Measurements from ENCODE around the gene LMO1. TPM values are rescaled to one million over a fixed set of nuclear protein-coding genes. Genes with fewer than 3 reads are reported as not detected.

The LMO1 gene
- total RNA-seq, 2 donors from 2014 or later = not detected

GRCh38 chr11:8183111-8183510, 80.6 kb downstream of the LMO1 start:
- no peak for ATAC-seq (replicated peaks)
- Mint-ChIP-seq H3K4me3 (no peak overlapping the region), H3K9me3 (no peaks in the 10 kb centered on the region), H3K36me3 (ENCODE audit: low read depth) (no peaks in the 10 kb centered on the region), H3K4me1 (no peaks in the 10 kb centered on the region), H3K27me3 (peaks cover 17% of the 10 kb centered on the region), H3K27ac (no peak overlapping the region)

GRCh38 chr11:8180469-8180868, 83.2 kb downstream of the LMO1 start:
- no peaks in the 10 kb centered on the region for H3K9me3 Mint-ChIP-seq
- ATAC-seq (replicated peaks) = no peak
- H3K27ac Mint-ChIP-seq = no peak overlapping the region
- H3K36me3 Mint-ChIP-seq (ENCODE audit: low read depth) = no peaks in the 10 kb centered on the region
- H3K4me3 Mint-ChIP-seq = no peak overlapping the region
- H3K4me1 Mint-ChIP-seq = no peaks in the 10 kb centered on the region
- peaks cover 5% of the 10 kb centered on the region for H3K27me3 Mint-ChIP-seq

GRCh38 chr11:8178297-8178696, 85.4 kb downstream of the LMO1 start:
- ATAC-seq (replicated peaks) = no peak
- H3K27me3 Mint-ChIP-seq = peaks cover 10% of the 10 kb centered on the region
- H3K4me1 Mint-ChIP-seq = no peaks in the 10 kb centered on the region
- H3K27ac Mint-ChIP-seq = no peak overlapping the region
- no peak overlapping the region for H3K4me3 Mint-ChIP-seq
- H3K36me3 Mint-ChIP-seq (ENCODE audit: low read depth) = no peaks in the 10 kb centered on the region
- H3K9me3 Mint-ChIP-seq = no peaks in the 10 kb centered on the region

- ATAC-seq (replicated peaks) = no peak
- no peaks in the 10 kb centered on the region for H3K4me1 Mint-ChIP-seq
- peaks cover 14% of the 10 kb centered on the region for H3K27me3 Mint-ChIP-seq
- no peak overlapping the region for H3K4me3 Mint-ChIP-seq
- H3K36me3 Mint-ChIP-seq (ENCODE audit: low read depth) = no peaks in the 10 kb centered on the region
- H3K27ac Mint-ChIP-seq = no peak overlapping the region
- H3K9me3 Mint-ChIP-seq = no peaks in the 10 kb centered on the region
Observed at GRCh38 chr11:8177136-8177535, 86.5 kb downstream of the LMO1 start.

Other genes with a start within 250 kb of the LMO1 start
- under 1 TPM; 0.28 to 0.50 TPM for gene TUB, start 182.7 kb downstream of the LMO1 start, total RNA-seq
- 10 to 100 TPM; 11.5 to 13.4 TPM for gene RIC3, start 94.9 kb downstream of the LMO1 start, total RNA-seq